K562 (cell line): Measurements from ENCODE around the gene LY6G6F. TPM values are rescaled to one million over a fixed set of nuclear protein-coding genes. Genes with fewer than 3 reads are reported as not detected.

Source experiments
- BCL6 ChIP-seq: fragments of 250-450 bp; sonication (Bioruptor Pico); IDR thresholded peaks from 2 replicates; pipeline ENCODE4 v1.4.0; 2020
- CREB3 ChIP-seq: fragments of 450-650 bp; conservative IDR thresholded peaks from 2 replicates; pipeline ENCODE4 v1.6.1; 2016; ENCODE audit warnings: missing genetic modification characterization, low read depth, mild to moderate bottlenecking, missing compliant biosample characterization, moderate library complexity
- CTCFL ChIP-seq: IDR thresholded peaks from 2 replicates; pipeline ENCODE4 v1.6.1; 2011; ENCODE audit warnings: borderline replicate concordance, low read depth, mild to moderate bottlenecking, moderate library complexity, low read length; ENCODE audit not compliant: insufficient read depth, poor library complexity, severe bottlenecking
- ELF4 ChIP-seq: fragments of 450-650 bp; formaldehyde crosslinking; IDR thresholded peaks from 2 replicates; pipeline ENCODE4 v1.4.0; 2022; ENCODE audit warnings: missing genetic modification characterization
- LARP7 ChIP-seq: fragments of 450-650 bp; IDR thresholded peaks from 2 replicates; pipeline ENCODE4 v1.6.1; 2016
- MAX ChIP-seq: sonication (generic); formaldehyde crosslinking; IDR thresholded peaks from 2 replicates; pipeline ENCODE4 v1.9.0; 2022; ENCODE audit warnings: mild to moderate bottlenecking, missing genetic modification reagents
- MTA2 ChIP-seq: fragments of 450-650 bp; IDR thresholded peaks from 2 replicates; pipeline ENCODE4 v1.6.1; 2016; ENCODE audit warnings: low read depth
- NFE2 ChIP-seq: IDR thresholded peaks from 2 replicates; pipeline ENCODE4 v1.6.1; 2014; ENCODE audit warnings: antibody characterized with exemption, low read depth
- NR4A1 ChIP-seq, 2 experiments: fragments of 250-450 bp in 1 of 2; fragments of 450-650 bp in 1 of 2; sonication (Bioruptor Pico) in 1 of 2; IDR thresholded peaks; 2 replicates each; pipeline versions ENCODE4 v1.4.0 to v1.6.1; 2016 to 2020; ENCODE audit warnings: mild to moderate bottlenecking in 2 of 2, missing compliant biosample characterization in 1 of 2, missing genetic modification characterization in 1 of 2, moderate library complexity in 1 of 2
- PHF8 ChIP-seq: fragments of 200-600 bp; sonication (generic); IDR thresholded peaks from 2 replicates; pipeline ENCODE4 v1.6.1; 2012; ENCODE audit warnings: mixed run types, mild to moderate bottlenecking, inconsistent platforms, low read length, moderate library complexity, borderline replicate concordance
- POLR2AphosphoS5 ChIP-seq: IDR thresholded peaks from 2 replicates; pipeline ENCODE4 v1.6.1; 2011; ENCODE audit warnings: mild to moderate bottlenecking, low read depth, low read length, moderate library complexity; ENCODE audit not compliant: control insufficient read depth, insufficient read depth
- PTTG1 ChIP-seq: fragments of 450-650 bp; IDR thresholded peaks from 2 replicates; pipeline ENCODE4 v1.6.1; 2016; ENCODE audit warnings: low read depth, mild to moderate bottlenecking, missing genetic modification characterization, missing compliant biosample characterization
- SMARCA4 ChIP-seq: fragments of 450-650 bp; IDR thresholded peaks from 2 replicates; pipeline ENCODE4 v1.6.1; 2016
- UBTF ChIP-seq, 2 experiments: IDR thresholded peaks; 2 replicates each; pipeline ENCODE4 v1.6.1; 2012; ENCODE audit warnings: improper control_type of control experiment in 2 of 2, low read depth in 2 of 2, low read length in 2 of 2, borderline replicate concordance in 1 of 2
- ZFX ChIP-seq: sonication (generic); formaldehyde crosslinking; IDR thresholded peaks from 2 replicates; pipeline ENCODE4 v1.8.0; 2022; ENCODE audit warnings: mild to moderate bottlenecking, missing genetic modification reagents, moderate library complexity
- ZMIZ1 ChIP-seq, 2 experiments: fragments of 150-350 bp in 1 of 2; IDR thresholded peaks; 2 replicates each; pipeline ENCODE4 v1.6.1; 2012 to 2016; ENCODE audit warnings: low read depth in 2 of 2, low read length in 2 of 2, mild to moderate bottlenecking in 1 of 2, moderate library complexity in 1 of 2
- polyA plus RNA-seq, 8 experiments: library from polyadenylated mRNA; depleted of rRNA in 4 of 8; stranded (reverse) in 5 of 8; unstranded in 3 of 8; fragments of >200 nt; fragmentation: Nextera tagmentation in 2 of 8; fragmentation: Illumina TruSeq in 1 of 8; extraction: Ambion mirVana in 2 of 8; extraction: Trizol in 1 of 8; gene quantifications; 2 replicates each; pipeline versions ENCODE4 v1.2.1 to v1.2.3, GENCODE V29; 2011 to 2014; ENCODE audit warnings: inconsistent platforms in 1 of 8, missing spikeins in 1 of 8
- total RNA-seq, 7 experiments: library from RNA; depleted of rRNA in 6 of 7; stranded (reverse); fragments of >200 nt in 6 of 7; fragmentation: Illumina TruSeq in 2 of 7; extraction: Trizol in 2 of 7; gene quantifications; 2 replicates each; pipeline versions ENCODE4 v1.2.1 to v1.2.3, GENCODE V29; 2011 to 2021; ENCODE audit warnings: low replicate concordance in 1 of 7

Gene LY6G6F
- total and polyA plus RNA-seq, 9 of the 15 experiments (the other 6 are each of a cell fraction or from before 2014, with no cell fraction given) = 0.14 to 0.50 (median 0.28) TPM; not detected in 2

- peak; percentile 35 to 83; a peak in 2 of 4 replicates for TF ChIP-seq UBTF (IDR thresholded peaks at IDR 0.05; ENCODE audit: borderline replicate concordance in 1 of 2, low read depth in 2 of 2, low read length in 2 of 2)
- no peak for TF ChIP-seq ZFX (CRISPR knock-in tag)
- 0 out of 2 replicates have a peak, but pooled peaks have one; percentile 41 for TF ChIP-seq BCL6 (CRISPR knock-in tag)
- peak; percentile 59 for TF ChIP-seq MAX
- peak; percentile 83 for TF ChIP-seq LARP7
- TF ChIP-seq ZMIZ1 (IDR thresholded peaks at IDR 0.05; ENCODE audit: low read depth in 2 of 2, low read length in 2 of 2) = peak in 1 of 2 experiments; percentile 43; a peak in 2 of 4 replicates
- peak; percentile 52; the same call in 1 of the 2 replicates for TF ChIP-seq CREB3
- peak; percentile 55; the same call in 1 of the 2 replicates for TF ChIP-seq NR4A1 (CRISPR knock-in tag; IDR thresholded peaks at IDR 0.05)
- TF ChIP-seq NR4A1 (tag; IDR thresholded peaks at IDR 0.05) = no peak
- TF ChIP-seq PTTG1 = no peak
- peak; percentile 92 for TF ChIP-seq CTCFL
- peak; percentile 66; the same call in 1 of the 2 replicates for TF ChIP-seq SMARCA4
- peak; percentile 76; the same call in 1 of the 2 replicates for TF ChIP-seq ELF4 (CRISPR knock-in tag)
- peak; percentile 97 for TF ChIP-seq POLR2AphosphoS5
- peak; percentile 79; the same call in 1 of the 2 replicates for TF ChIP-seq MTA2
- TF ChIP-seq NFE2 = peak; percentile 56; the same call in 1 of the 2 replicates
- TF ChIP-seq PHF8 = peak; percentile 96
Observed at GRCh38 chr6:31665501-31666336, 40.9 kb upstream of the LY6G6F start, which contains the start of gene CSNK2B (continued).
